ENCODE measurements around the gene KAZN.

KAZN gene

DNA sequence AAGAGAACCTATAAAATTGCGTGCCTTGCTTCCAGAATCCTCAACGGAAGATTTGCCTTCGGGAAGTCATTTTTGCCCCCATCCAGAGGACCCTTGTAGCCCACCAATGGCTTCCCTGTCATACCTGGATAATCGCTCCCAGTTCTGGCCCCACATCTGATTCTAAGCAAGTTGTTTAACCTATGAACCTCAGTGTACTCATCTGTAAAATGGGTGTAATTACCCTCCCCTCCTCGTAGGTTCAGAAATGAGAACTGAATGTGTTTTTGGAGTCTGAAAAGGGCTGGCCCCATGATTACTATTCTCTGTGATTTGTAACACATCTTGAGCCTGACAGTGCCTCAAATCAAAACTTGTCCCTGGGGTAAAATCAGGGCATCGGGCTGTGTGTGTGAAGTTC is 473.5 kb downstream of the KAZN start:
- H3K18ac ChIP-seq (ENCODE audit: low read length) = no peak overlapping the region

DNA sequence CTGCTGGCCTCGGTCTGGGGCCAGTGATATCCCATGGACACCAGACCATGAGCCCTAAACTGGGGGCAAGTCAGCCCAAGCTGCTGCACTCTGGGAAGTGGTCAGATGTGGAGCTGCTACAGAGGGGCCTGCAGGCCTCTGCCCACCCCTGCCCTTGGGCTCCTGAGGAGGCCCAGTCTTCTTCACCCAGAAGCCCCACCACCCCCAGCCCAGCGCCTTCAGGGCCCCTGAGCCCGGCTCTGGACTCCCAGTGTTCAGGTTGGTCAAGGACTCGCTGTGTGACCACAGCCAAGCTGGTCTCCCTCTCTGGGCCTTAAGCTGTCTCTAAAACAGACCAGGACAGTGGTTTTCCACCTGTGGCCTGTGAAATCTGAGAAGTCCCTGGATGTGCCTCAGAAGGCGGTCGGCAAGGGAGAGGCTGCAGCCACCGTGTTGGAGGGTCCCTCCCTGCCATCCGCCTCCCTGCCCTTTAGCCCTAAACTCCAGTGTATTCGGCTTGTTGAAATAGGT is 475.4 kb downstream of the KAZN start:
- H3K4ac ChIP-seq (ENCODE audit: low read depth, low read length) = no peak overlapping the region
- H4K8ac ChIP-seq (ENCODE audit: low read depth, low read length) = no peak overlapping the region
- no peak overlapping the region for H3K4me2 ChIP-seq (ENCODE audit: low read length)
- H2BK12ac ChIP-seq (ENCODE audit: low read length) = no peak overlapping the region
- no peak overlapping the region for H3K18ac ChIP-seq (ENCODE audit: low read length)
- no CpG with 5 or more reads among the region's 9 CpGs for WGBS (ENCODE audit: extremely low coverage, insufficient coverage, insufficient read length)
- no peak overlapping the region for H4K91ac ChIP-seq (ENCODE audit: low read depth, low read length)
- no peak overlapping the region for H3K23ac ChIP-seq (ENCODE audit: low read length)
- DNase-seq = no peak
- no peak overlapping the region for H3K27ac ChIP-seq (ENCODE audit: low read depth, low read length)
- no peaks in the 10 kb centered on the region for H3K79me1 ChIP-seq (ENCODE audit: low read length)
- H3K36me3 ChIP-seq (ENCODE audit: control insufficient read depth in 1 of 2, insufficient read depth in 2 of 2, low read length in 2 of 2) = peaks cover 0 to 2% of the 10 kb centered on the region in 2 experiments
- H2AK5ac ChIP-seq (ENCODE audit: low read length) = no peak overlapping the region
- H2BK120ac ChIP-seq (ENCODE audit: insufficient read depth, low read length, poor library complexity) = no peak overlapping the region
- H3K27me3 ChIP-seq (ENCODE audit: insufficient read depth, low read length) = no peaks in the 10 kb centered on the region
- H4K12ac ChIP-seq (ENCODE audit: low read depth, low read length) = no peak overlapping the region
- H3K9me3 ChIP-seq (ENCODE audit: insufficient read depth, low read depth, low read length) = peaks cover 4% of the 10 kb centered on the region
- H2BK5ac ChIP-seq (ENCODE audit: low read depth, low read length, poor library complexity) = no peak overlapping the region
- H3K4me3 ChIP-seq (ENCODE audit: low read depth, low read length) = no peak overlapping the region
- H3K9ac ChIP-seq (ENCODE audit: low read length) = no peak overlapping the region
- no peaks in the 10 kb centered on the region for H3K79me2 ChIP-seq (ENCODE audit: control insufficient read depth, insufficient read depth, low read length, poor library complexity)
- H2AFZ ChIP-seq (ENCODE audit: insufficient read depth, low read length, poor library complexity) = no peak overlapping the region
- no peaks in the 10 kb centered on the region for H3K4me1 ChIP-seq (ENCODE audit: control insufficient read depth in 1 of 2, insufficient read depth in 2 of 2, low read length in 2 of 2)
- no peak overlapping the region for H3K14ac ChIP-seq (ENCODE audit: low read length)

More for the DNA sequence above, 473.5 kb downstream of the KAZN start:
- Histone ChIP-seq H2AFZ (ENCODE audit: insufficient read depth, low read length, poor library complexity) (no peak overlapping the region), H2BK5ac (ENCODE audit: low read depth, low read length, poor library complexity) (no peak overlapping the region), H3K4me2 (ENCODE audit: low read length) (no peak overlapping the region), H3K27ac (ENCODE audit: low read depth, low read length) (no peak overlapping the region), H4K12ac (ENCODE audit: low read depth, low read length) (no peak overlapping the region), H2BK12ac (ENCODE audit: low read length) (no peak overlapping the region), H3K9me3 (ENCODE audit: insufficient read depth, low read depth, low read length) (peaks cover 5% of the 10 kb centered on the region), H3K27me3 (ENCODE audit: insufficient read depth, low read length) (no peaks in the 10 kb centered on the region), H3K14ac (ENCODE audit: low read length) (no peak overlapping the region), H3K36me3 (ENCODE audit: control insufficient read depth in 1 of 2, insufficient read depth in 2 of 2, low read length in 2 of 2) (peaks cover 3 to 6% of the 10 kb centered on the region in 2 experiments), H2AK5ac (ENCODE audit: low read length) (no peak overlapping the region), H3K4me1 (ENCODE audit: control insufficient read depth in 1 of 2, insufficient read depth in 2 of 2, low read length in 2 of 2) (no peaks in the 10 kb centered on the region), H3K23ac (ENCODE audit: low read length) (no peak overlapping the region), H2BK120ac (ENCODE audit: insufficient read depth, low read length, poor library complexity) (no peak overlapping the region), H4K8ac (ENCODE audit: low read depth, low read length) (no peak overlapping the region), H4K91ac (ENCODE audit: low read depth, low read length) (no peak overlapping the region), H3K4me3 (ENCODE audit: low read depth, low read length) (no peak overlapping the region), H3K9ac (ENCODE audit: low read length) (no peak overlapping the region), H3K79me1 (ENCODE audit: low read length) (no peaks in the 10 kb centered on the region), H3K4ac (ENCODE audit: low read depth, low read length) (no peak overlapping the region), H3K79me2 (ENCODE audit: control insufficient read depth, insufficient read depth, low read length, poor library complexity) (no peaks in the 10 kb centered on the region)
- no peak for DNase-seq
- no CpG with 5 or more reads among the region's 6 CpGs for WGBS (ENCODE audit: extremely low coverage, insufficient coverage, insufficient read length)

DNA sequence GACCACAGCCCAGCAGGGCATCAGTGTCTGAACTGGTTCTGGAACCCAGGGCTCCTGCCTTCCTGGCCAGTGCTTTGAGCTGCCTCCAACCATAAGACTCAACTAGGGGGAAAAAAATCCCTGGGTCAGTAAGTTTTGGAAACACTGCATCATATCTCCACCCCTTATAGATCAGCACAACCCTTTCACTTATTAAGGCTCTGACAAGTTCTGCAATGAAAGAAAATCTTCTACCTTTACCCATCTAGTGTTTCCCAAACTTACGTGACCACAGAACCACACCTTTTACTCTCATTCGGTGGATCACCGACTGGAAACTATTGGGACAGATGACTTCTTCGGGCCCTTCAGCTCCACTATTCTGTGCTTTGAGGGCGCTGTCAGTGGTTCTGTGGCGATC is 476.7 kb downstream of the KAZN start:
- H3K18ac ChIP-seq (ENCODE audit: low read length) = no peak overlapping the region
- no CpG with 5 or more reads among the region's 6 CpGs for WGBS (ENCODE audit: extremely low coverage, insufficient coverage, insufficient read length)
- no peak overlapping the region for H3K4me3 ChIP-seq (ENCODE audit: low read depth, low read length)
- H3K36me3 ChIP-seq (ENCODE audit: control insufficient read depth in 1 of 2, insufficient read depth in 2 of 2, low read length in 2 of 2) = peaks cover 0 to 2% of the 10 kb centered on the region in 2 experiments
- no peak overlapping the region for H2BK12ac ChIP-seq (ENCODE audit: low read length)
- H3K9me3 ChIP-seq (ENCODE audit: insufficient read depth, low read depth, low read length) = peaks cover 4% of the 10 kb centered on the region
- H3K27me3 ChIP-seq (ENCODE audit: insufficient read depth, low read length) = no peaks in the 10 kb centered on the region
- no peaks in the 10 kb centered on the region for H3K79me2 ChIP-seq (ENCODE audit: control insufficient read depth, insufficient read depth, low read length, poor library complexity)
- H3K14ac ChIP-seq (ENCODE audit: low read length) = no peak overlapping the region
- H4K8ac ChIP-seq (ENCODE audit: low read depth, low read length) = no peak overlapping the region
- H3K4me2 ChIP-seq (ENCODE audit: low read length) = no peak overlapping the region
- H2BK120ac ChIP-seq (ENCODE audit: insufficient read depth, low read length, poor library complexity) = no peak overlapping the region
- H4K12ac ChIP-seq (ENCODE audit: low read depth, low read length) = no peak overlapping the region
- no peak overlapping the region for H3K9ac ChIP-seq (ENCODE audit: low read length)
- H4K91ac ChIP-seq (ENCODE audit: low read depth, low read length) = no peak overlapping the region
- no peaks in the 10 kb centered on the region for H3K4me1 ChIP-seq (ENCODE audit: control insufficient read depth in 1 of 2, insufficient read depth in 2 of 2, low read length in 2 of 2)
- H2AK5ac ChIP-seq (ENCODE audit: low read length) = no peak overlapping the region
- H3K79me1 ChIP-seq (ENCODE audit: low read length) = no peaks in the 10 kb centered on the region
- no peak overlapping the region for H2BK5ac ChIP-seq (ENCODE audit: low read depth, low read length, poor library complexity)
- H2AFZ ChIP-seq (ENCODE audit: insufficient read depth, low read length, poor library complexity) = no peak overlapping the region
- H3K23ac ChIP-seq (ENCODE audit: low read length) = no peak overlapping the region
- no peak overlapping the region for H3K4ac ChIP-seq (ENCODE audit: low read depth, low read length)
- no peak for DNase-seq
- no peak overlapping the region for H3K27ac ChIP-seq (ENCODE audit: low read depth, low read length)

DNA sequence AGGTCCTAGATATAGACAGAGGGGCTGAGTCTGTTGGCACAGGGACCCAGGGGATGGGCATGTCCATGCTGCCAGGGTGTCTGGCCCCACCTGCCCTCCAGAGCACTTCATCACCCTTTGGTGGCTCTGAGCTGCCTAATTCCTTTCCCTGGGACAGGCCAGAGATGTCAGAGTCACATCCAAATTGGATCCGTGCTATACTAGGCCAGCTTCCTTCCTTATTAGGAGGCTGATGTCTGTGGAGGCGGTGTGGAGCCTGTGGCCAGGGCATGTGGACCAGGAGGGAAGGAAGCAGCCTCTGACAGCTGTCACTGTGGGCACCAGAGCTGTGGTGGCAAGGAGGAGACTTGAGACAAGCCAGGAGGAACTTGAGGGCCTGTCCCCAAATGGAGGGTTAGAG is 477.3 kb downstream of the KAZN start:
- no CpG with 5 or more reads among the region's 2 CpGs for WGBS (ENCODE audit: extremely low coverage, insufficient coverage, insufficient read length)

More for the DNA sequence above, 477.3 kb downstream of the KAZN start:
- H3K27me3 ChIP-seq (ENCODE audit: insufficient read depth, low read length) = no peaks in the 10 kb centered on the region
- H3K79me1 ChIP-seq (ENCODE audit: low read length) = no peaks in the 10 kb centered on the region
- no peaks in the 10 kb centered on the region for H3K36me3 ChIP-seq (ENCODE audit: control insufficient read depth in 1 of 2, insufficient read depth in 2 of 2, low read length in 2 of 2)
- no peak overlapping the region for H4K8ac ChIP-seq (ENCODE audit: low read depth, low read length)
- no peak overlapping the region for H4K12ac ChIP-seq (ENCODE audit: low read depth, low read length)
- no peak overlapping the region for H3K4me3 ChIP-seq (ENCODE audit: low read depth, low read length)
- H3K18ac ChIP-seq (ENCODE audit: low read length) = no peak overlapping the region
- H3K23ac ChIP-seq (ENCODE audit: low read length) = no peak overlapping the region
- DNase-seq = no peak
- no peak overlapping the region for H2BK5ac ChIP-seq (ENCODE audit: low read depth, low read length, poor library complexity)
- no peak overlapping the region for H4K91ac ChIP-seq (ENCODE audit: low read depth, low read length)
- H3K4me1 ChIP-seq (ENCODE audit: control insufficient read depth in 1 of 2, insufficient read depth in 2 of 2, low read length in 2 of 2) = no peaks in the 10 kb centered on the region
- H3K4ac ChIP-seq (ENCODE audit: low read depth, low read length) = no peak overlapping the region
- no peaks in the 10 kb centered on the region for H3K79me2 ChIP-seq (ENCODE audit: control insufficient read depth, insufficient read depth, low read length, poor library complexity)
- H3K27ac ChIP-seq (ENCODE audit: low read depth, low read length) = no peak overlapping the region
- no peak overlapping the region for H3K9ac ChIP-seq (ENCODE audit: low read length)
- H2BK12ac ChIP-seq (ENCODE audit: low read length) = no peak overlapping the region
- H2AFZ ChIP-seq (ENCODE audit: insufficient read depth, low read length, poor library complexity) = no peak overlapping the region
- peaks cover 5% of the 10 kb centered on the region for H3K9me3 ChIP-seq (ENCODE audit: insufficient read depth, low read depth, low read length)
- no peak overlapping the region for H2BK120ac ChIP-seq (ENCODE audit: insufficient read depth, low read length, poor library complexity)
- no peak overlapping the region for H3K4me2 ChIP-seq (ENCODE audit: low read length)
- no peak overlapping the region for H2AK5ac ChIP-seq (ENCODE audit: low read length)
- H3K14ac ChIP-seq (ENCODE audit: low read length) = no peak overlapping the region
